ENCODE data around the gene FLYWCH2.

- TF ChIP-seq, protein P1, sequence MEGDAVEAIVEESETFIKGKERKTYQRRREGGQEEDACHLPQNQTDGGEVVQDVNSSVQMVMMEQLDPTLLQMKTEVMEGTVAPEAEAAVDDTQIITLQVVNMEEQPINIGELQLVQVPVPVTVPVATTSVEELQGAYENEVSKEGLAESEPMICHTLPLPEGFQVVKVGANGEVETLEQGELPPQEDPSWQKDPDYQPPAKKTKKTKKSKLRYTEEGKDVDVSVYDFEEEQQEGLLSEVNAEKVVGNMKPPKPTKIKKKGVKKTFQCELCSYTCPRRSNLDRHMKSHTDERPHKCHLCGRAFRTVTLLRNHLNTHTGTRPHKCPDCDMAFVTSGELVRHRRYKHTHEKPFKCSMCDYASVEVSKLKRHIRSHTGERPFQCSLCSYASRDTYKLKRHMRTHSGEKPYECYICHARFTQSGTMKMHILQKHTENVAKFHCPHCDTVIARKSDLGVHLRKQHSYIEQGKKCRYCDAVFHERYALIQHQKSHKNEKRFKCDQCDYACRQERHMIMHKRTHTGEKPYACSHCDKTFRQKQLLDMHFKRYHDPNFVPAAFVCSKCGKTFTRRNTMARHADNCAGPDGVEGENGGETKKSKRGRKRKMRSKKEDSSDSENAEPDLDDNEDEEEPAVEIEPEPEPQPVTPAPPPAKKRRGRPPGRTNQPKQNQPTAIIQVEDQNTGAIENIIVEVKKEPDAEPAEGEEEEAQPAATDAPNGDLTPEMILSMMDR (IDR thresholded peaks at IDR 0.05; ENCODE audit: low read depth, low read length) = no peak
- TF ChIP-seq POLR2A (IDR thresholded peaks at IDR 0.05; ENCODE audit: extremely low read depth, insufficient read length) = no peak
Observed at GRCh38 chr16:2848933-2849725, 33.9 kb upstream of the FLYWCH2 start.

All from NB4 (cell line).